ENCODE data around the gene PAM.
"Not testable (repeated sequence)": the region's sequence is repeated elsewhere in the genome, so short reads cannot be mapped to it uniquely, and the experiment has no call there.

PAM gene

GRCh38 chr5:103057208-103058130 is 302.4 kb downstream of the PAM start:
- DNase-seq (ENCODE audit: low read depth in 2 of 2), result no peak

DNA sequence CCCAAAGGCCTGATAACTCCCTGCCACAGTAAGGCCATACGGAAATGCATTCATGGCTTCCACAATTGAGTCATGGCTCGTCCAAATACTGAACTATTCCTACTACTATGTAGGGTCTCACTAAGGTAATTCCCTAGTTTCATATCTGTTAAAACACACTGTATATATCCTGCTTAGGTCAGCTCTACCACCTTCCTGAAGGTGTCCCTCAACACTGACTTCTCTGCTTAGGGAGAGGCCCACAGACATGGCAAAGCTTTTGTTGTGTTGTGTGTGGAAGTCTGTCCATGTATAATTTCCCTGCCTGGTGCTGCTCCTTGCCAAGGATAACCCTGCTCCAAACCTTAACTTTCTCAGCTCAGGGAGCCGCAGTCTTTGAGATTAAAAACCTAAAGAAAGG is 304.4 kb downstream of the PAM start:
- DNase-seq (ENCODE audit: low read depth in 2 of 2), result no peak

GRCh38 chr5:103060424-103060954 is 305.4 kb downstream of the PAM start:
- DNase-seq (ENCODE audit: low read depth in 2 of 2), result no peak

DNA sequence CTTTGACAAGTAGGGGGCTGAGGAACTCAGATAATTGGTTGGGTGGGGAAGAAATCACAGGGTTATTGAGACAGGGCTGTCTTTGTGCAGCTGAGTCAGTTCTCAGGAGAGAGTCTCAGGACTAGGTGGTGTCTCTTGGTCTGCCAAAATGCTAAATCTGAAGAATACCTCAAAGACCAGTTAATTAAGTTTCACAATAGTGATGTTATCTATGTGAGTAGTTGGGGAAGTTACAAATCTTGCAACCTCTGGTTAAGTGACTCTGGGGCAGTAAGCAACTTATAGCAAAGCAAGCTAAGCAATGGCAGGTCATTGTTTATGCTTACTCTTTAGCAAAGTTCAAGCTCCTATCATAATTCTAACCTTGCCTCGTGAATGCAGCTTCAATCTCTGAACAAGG is 311.2 kb downstream of the PAM start:
- DNase-seq (ENCODE audit: low read depth in 2 of 2), result no peak

GRCh38 chr5:103073500-103073899 is 318.4 kb downstream of the PAM start:
- DNase-seq (ENCODE audit: low read depth in 2 of 2), result not testable (repeated sequence)

GRCh38 chr5:103075442-103075841 is 320.3 kb downstream of the PAM start:
- no peak for DNase-seq (ENCODE audit: low read depth in 2 of 2)
